ENCODE measurements around the gene KRTAP2-2.
"Not testable (repeated sequence)": the region's sequence is repeated elsewhere in the genome, so short reads cannot be mapped to it uniquely, and the experiment has no call there.

DNA sequence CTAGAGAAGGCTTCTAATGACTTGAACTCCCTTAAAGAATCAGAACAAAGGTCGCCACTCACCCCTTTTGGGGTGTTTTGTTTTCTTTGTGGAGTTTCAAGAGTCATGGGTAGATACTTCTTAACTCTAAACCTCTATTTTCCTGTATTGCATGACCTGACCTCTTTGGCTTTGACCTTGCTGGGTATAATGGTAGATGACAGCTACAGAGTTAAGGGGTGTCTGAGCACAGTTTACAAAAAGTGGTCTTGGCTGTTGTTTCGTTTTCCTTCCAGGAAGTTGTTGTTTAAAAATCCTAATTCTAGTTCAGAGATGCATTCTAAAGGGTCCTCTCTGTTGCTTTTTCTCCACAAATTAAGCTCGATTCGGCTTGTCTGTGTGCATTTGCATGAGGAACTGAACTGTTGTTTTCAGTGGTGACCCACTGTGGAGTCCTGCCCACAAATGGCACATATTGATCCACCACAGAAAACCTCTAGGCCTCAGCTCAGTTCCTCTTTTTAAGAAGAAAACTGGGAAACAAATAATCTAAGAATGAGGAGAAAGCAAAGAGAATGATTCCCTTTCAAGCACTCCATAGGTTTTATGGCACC is 33.8 kb upstream of the KRTAP2-2 start:
- TF ChIP-seq CTCF (IDR thresholded peaks at IDR 0.05); CREM (CRISPR knock-in tag; IDR thresholded peaks at IDR 0.05); FOXJ3 (CRISPR knock-in tag; IDR thresholded peaks at IDR 0.05; ENCODE audit: borderline replicate concordance); ATF1 (CRISPR knock-in tag; IDR thresholded peaks at IDR 0.05); SMAD4 (CRISPR knock-in tag; IDR thresholded peaks at IDR 0.05); SP1 (CRISPR knock-in tag; conservative IDR thresholded peaks at IDR 0.05); TEAD4 (CRISPR knock-in tag; IDR thresholded peaks at IDR 0.05): not testable (repeated sequence)
- TF ChIP-seq, protein P1, sequence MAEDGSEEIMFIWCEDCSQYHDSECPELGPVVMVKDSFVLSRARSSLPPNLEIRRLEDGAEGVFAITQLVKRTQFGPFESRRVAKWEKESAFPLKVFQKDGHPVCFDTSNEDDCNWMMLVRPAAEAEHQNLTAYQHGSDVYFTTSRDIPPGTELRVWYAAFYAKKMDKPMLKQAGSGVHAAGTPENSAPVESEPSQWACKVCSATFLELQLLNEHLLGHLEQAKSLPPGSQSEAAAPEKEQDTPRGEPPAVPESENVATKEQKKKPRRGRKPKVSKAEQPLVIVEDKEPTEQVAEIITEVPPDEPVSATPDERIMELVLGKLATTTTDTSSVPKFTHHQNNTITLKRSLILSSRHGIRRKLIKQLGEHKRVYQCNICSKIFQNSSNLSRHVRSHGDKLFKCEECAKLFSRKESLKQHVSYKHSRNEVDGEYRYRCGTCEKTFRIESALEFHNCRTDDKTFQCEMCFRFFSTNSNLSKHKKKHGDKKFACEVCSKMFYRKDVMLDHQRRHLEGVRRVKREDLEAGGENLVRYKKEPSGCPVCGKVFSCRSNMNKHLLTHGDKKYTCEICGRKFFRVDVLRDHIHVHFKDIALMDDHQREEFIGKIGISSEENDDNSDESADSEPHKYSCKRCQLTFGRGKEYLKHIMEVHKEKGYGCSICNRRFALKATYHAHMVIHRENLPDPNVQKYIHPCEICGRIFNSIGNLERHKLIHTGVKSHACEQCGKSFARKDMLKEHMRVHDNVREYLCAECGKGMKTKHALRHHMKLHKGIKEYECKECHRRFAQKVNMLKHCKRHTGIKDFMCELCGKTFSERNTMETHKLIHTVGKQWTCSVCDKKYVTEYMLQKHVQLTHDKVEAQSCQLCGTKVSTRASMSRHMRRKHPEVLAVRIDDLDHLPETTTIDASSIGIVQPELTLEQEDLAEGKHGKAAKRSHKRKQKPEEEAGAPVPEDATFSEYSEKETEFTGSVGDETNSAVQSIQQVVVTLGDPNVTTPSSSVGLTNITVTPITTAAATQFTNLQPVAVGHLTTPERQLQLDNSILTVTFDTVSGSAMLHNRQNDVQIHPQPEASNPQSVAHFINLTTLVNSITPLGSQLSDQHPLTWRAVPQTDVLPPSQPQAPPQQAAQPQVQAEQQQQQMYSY (CRISPR knock-in tag; IDR thresholded peaks at IDR 0.05): not testable (repeated sequence)
